HG03108 (cell line): Measurements from ENCODE around the gene IGSF21.
"Not testable (repeated sequence)": the region's sequence is repeated elsewhere in the genome, so short reads cannot be mapped to it uniquely, and the experiment has no call there.

ENCODE experiments used
- ATAC-seq: cut with Tn5 transposase; IDR thresholded peaks from one replicate; pipeline ENCODE4 v1.9.1; 2021; ENCODE audit warnings: moderate library complexity; ENCODE audit not compliant: unreplicated experiment

IGSF21 gene

DNA sequence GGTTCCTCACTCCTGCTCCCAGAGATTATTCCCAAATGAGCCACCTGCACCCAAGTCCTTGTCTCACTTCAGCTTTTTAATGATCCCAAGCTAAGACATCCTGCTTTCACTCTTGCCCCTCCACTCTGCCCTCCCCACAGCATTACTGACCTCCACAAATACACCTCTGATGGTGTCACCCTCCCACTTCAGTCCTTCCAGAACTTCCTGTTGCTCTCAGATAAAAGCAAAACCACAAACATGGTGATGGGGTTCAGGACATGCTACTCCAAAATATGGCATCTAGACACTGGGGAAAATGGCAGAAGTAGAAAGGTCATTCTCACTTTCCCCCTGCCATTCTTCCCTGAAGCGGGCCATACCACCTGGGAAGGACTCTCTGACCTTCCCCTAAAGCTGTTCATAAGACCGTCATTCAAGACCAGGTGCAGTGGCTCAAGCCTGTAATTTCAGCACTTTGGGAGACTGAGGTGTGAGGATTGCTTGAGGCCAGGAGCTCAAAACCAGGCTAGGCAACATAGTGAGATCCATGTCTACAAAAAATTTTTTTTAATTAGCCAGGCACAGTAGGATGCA lies 307.4 kb downstream of the IGSF21 start:
- ATAC-seq: no peak

- no peak for ATAC-seq
Measured at GRCh38 chr1:18415448-18416027, 307.9 kb downstream of the IGSF21 start.

DNA sequence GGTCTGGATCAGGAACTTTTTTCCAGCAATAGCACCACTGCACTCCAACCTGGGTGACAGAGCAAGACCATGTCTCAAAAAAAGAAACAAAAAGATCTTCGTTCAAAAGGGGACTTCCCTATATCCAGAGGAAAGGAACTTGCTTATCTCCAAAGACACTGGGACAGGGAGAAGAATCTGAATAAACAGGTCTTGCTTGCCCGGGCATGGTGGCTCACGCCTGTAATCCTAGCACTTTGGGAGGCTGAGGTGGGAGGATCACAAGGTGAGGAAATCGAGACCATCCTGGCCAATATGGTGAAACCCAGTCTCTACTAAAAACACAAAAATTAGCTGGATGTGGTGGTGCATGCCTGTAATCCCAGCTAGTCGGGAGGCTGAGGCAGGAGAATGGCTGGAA lies 308.5 kb downstream of the IGSF21 start:
- not testable (repeated sequence) for ATAC-seq

DNA sequence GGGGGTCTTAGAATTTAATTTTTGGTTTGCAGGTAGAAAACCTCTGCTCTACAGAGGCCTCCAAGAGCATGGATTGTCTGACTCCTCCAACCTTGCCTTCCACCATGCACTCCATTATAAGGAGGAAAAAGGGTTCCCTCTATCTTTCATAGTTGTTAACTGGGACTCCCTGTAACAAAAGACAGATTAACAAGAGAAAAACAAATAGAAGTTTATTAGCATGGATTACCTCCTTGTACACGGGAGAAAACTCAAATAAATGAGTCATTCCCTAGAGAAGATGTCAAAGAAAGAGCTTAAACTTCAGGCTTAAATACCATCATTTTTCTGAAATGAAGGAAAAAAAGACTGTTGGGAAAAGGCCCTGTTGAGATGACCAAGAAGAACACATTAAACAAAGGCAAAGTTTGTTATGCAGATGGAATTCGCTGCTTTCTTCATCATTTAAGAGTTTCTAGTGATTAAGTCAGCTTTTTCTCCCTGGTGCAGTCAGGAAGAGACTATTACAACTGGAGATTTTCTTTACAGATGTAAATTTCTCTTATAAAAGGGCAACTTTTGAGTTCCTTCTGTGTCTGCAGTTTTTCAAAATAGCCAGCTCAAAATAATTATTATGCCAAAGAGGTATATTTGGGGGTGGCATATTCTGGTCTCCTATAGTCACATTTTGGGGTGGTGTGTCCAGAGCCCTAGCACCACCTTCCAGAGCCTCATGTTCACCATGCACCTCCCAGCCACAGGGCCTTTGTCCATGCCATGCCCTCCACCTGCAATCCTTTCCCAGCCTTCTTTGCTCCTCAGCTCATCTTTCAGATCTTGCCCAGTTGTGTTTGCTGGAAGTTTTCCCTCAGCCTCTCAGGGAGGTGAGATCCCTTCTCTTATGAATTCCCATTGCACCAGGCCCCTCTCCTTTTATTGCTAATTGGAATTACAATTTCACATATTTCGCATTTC lies 310.0 kb downstream of the IGSF21 start:
- ATAC-seq: no peak

DNA sequence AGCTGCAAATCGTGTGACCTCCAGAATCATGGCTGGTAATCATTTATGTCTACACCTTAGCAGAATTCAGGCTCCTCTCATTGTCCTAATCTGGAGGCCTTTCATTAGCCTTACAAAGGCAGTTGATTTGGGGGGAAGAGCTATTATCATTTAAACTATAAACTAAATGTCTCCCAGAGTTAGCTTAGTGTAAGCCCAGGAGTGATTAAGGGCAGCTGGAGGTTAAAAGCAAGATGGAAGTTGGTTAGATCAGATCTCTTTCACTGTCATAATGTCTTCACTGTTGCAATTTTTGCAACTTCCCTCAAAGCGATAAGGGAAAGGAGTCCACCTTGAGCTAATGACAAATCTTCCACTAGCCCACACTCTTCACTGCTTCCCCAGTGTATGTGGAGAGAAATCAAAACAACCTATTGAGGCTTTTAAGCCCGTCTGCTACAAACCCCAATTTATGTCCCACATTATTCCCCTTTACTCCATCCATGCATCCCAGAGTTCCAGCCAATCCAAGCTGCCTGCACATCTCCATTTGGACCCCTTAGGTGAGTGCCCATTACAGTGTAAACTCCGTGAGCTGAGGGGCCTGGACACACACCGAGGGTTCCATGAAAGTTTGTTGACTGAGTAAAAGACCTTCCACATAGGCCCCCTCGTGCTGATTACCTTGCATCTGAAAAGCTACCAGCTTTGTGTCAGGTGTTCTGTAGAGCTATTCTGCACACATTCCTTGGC lies 311.7 kb downstream of the IGSF21 start:
- ATAC-seq: no peak

DNA sequence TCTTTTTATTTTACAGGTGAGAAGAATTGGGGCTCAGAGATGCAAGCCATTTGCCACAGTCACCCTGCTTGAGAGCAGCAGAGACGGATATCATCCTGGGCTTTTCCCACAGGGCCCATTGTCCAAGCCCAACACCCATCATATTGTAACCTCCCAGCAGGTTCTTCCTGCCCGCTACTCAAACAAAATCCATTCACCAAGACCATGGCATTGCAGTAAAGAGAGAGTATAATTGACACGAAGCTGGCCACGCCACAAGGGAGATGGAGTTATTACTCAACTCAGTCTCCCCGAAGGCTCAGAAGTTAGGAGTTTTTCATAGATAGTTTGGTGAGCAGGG lies 312.2 kb downstream of the IGSF21 start:
- no peak for ATAC-seq

DNA sequence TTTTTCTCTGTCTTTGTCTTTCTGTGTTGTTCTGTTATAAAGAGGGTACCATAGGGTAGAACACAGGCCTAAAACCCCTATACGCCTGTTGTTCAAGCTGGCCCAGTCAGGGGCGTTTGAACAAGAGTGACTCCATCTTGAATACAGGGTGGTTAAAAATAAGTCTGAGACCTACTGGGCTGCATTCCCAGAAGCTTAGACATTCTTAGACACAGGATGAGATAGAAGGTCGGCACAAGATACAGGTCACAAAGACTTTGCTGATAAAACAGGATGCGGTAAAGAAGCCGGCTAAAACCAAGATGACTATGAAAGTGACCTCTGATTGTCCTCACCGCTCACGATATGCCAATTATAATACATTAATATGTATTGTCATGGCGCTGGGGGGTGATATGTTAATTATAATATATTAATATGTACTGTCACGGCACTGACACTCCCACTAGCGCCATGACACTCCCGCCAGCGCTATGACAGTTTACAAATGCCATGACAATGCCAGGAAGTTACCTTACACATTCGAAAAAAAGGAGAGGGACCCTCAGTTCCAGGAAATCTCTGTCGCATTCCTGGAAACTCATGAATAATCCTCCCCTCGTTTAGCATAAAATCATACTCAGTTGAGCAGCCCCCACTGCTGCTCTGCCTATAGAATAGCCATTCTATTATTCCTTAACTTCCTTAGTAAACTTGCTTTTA lies 314.6 kb downstream of the IGSF21 start:
- no peak for ATAC-seq

DNA sequence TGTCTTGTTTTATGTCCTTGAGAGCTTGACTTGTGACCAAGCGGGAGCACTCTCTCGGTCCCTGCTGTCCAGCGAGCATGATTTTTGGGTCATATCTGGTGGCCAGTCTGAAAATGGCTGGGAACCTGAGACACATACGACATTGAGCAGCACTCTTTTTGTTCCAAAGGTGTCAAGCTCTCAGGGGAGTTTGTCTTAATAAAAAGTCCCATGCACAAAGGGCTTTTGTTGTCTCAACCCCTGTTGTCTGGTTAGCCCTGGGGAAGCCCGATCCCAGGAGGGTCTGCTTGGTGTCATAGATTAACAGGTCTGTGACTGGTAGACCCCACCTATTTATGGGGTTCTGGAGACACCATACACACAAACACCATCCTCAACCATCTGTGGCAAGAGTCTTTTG lies 315.4 kb downstream of the IGSF21 start:
- no peak for ATAC-seq

GRCh38 chr1:18426580-18426979 lies 319.0 kb downstream of the IGSF21 start:
- no peak for ATAC-seq
